Hematopoietic multipotent progenitor cell treated with erythropoietin and hydrocortisone succinate and interleukin-3 and kit ligand, for 8 days (in vitro differentiated cells): ENCODE results near the gene LRMDA.

Source experiments
- DNase-seq: peaks from one replicate; pipeline ENCODE4 v3.0.0-alpha.2; 2015

LRMDA gene

DNA sequence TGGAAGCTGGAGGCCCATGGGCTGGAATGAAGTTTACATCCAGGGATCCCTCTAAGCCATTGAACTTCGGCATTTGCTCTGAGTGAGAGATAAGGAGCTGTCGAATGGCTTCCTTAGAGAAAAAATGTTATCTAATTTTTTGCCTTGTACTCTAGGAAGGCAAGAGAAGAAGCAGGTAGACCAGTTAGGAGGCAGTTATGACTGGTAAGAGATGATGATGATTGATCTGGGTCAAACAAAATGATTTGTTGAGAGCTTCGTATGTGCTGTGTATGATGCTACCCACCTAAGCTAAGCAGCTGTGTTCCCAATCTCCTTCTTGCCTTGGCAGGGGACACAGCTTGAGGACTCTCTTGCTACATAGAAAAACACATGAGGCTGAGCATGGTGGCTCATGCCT lies 370.2 kb downstream of the LRMDA start:
- DNase-seq, result no peak

DNA sequence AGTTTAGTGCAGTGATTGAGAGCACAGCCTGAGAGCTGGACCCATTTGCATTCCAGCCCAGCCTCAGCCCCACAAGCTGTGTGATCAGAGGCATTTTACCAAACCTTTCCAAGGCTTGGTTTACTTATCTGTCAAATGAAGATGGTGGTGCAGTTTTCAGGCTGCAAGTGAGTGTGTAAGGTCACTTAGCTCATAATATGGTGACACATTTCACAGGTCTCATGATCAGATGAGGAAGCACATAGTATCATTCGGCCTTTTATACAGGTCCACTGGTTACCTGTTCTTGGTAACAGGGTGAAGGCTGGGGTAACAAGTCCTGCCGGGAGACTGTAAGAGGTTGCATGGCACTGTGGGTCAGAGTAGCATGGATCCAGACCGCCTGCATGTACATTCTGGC lies 371.7 kb downstream of the LRMDA start:
- DNase-seq, result no peak

DNA sequence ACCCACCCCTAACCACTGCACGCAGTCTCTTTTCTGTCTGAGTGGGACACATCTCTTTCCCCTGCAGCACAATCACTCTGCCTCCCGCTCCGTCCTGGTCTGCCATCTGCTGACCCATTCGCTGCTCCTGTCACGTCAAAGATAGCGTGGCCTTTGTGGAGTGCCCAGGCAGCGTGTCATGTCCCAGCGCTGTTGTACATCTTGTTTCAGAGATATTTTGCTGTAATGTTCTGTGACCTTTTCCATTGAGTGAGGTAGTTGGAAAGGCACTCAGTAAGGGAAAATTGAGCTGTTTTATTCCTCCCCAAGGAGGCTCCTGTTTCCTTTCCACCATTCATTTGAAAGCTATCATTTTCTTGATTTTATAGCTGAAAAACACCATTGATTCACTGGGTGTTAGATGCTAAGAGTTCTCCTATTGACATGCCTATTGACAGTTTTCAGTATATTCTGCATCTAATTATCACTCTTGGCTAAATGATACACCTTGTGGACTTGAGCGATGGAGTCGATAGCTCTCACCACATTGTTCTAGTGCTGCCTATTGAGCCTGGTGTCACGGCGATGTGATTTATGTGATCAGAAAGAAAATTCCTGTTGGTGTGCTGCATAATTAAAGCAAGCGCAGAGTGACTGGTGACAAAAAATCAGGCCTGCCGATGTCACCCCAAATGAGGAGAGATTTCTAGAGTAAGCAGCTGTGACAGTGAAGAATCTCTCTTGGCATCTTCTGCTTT lies 372.6 kb downstream of the LRMDA start:
- no peak for DNase-seq

DNA sequence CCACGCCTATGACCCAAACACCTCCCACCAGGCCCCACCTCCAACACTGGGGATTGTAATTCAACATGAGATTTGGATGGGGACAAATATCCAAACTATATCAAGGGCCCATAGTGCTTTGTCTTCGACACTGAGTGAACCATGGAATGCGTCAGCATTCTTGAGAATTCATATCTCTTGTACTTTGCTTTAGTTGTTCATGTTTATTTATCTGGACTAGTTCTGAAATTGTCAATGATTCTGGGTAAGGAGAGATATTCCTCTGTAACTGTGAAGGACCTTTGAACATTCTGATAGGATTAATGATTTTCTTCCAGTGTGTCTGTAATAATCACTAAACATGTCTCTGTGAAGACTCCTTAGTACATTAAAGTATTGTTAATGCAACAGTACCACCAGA lies 374.8 kb downstream of the LRMDA start:
- no peak for DNase-seq

DNA sequence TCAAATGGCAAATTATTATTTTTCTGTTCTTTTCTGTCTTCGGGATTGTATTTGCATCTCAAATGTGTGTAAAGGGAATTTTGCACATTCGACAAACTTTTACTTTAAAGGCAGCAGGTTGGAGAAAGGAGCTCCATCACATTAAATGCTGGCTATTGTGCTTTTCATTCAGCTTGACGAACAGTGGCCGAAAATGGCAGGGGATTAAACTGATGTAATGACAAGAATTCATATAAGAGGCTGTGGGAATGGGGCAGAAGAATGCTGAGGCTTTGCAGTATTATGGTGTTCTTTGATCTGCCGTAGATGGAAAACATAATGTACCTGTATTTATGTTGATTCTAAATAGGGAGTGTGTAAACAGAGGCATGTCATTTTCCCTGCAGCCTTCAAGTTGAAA lies 376.0 kb downstream of the LRMDA start:
- DNase-seq, result no peak

DNA sequence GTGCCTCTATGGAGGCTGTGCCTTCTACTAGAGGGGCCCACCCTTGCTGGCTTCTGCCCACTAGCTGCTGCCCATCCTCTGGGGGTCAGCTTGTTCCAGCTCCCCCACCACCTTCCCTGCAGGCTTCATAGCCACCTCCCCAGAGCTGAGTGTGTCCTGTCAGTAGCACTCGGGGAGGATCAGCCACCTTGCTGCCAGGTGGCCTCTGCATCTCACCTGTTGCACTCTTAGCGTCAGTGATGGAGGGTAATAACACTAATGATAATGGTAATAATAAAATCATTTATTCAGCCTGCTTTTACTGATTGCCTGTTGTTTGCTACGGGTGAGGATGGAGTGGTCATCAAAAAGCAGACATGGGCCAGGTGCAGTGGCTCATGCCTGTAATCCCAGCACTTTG lies 377.6 kb downstream of the LRMDA start:
- DNase-seq, result no peak

DNA sequence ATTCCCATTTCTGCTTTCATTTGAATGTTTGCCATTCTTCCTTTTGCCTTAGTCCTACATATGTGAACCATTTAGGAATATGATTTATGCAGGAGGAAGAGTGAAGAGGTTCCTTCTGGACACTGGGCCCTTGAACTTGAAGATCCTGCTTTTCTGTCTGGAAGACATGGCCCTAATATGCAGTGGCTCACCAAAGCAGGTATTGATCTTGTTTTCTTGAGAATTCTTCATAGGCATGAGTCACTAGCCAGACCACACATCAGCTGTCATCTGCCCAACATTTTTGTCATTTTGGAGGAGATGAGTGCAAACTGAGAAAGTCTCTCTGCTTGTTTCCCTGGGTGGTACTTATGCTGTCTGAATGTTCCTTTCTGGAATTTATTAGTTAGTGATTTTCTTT lies 382.6 kb downstream of the LRMDA start:
- no peak for DNase-seq

DNA sequence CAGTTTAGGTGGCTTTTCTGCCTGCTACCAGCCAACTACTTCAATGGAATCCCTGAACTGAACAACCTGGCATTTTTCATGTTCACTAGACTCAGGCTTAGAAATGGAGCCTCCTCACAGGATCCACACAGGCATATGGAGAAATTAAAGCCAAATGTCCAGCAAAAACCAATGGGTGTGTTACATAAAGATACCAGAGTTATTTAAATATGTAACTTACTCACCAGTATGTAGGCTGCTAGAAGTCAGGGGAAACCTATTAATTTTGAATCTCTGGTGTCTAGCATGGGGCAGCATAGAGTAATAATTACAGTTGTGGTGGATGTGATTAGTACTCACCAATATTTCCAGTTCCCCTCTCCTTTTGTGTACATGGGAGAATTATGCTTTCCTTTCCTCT lies 383.6 kb downstream of the LRMDA start:
- DNase-seq, result no peak

DNA sequence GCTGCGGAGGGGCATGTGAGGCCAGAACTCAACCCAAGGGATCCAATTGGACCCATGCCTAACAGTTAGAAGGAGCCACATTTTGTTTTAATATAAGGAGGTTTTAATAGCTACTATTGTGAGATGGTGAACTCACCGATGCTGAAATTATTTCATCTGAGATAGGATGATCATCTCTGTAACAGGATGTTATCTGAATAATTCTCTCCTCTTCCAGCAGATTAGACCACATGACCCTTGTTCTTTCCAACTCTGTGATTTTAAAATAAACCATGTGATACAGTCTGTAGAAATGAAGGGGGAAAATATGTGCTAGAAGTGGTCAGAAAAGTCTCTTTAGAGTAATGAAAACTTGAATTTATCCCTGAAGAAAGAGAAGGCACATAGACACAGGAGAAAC lies 385.8 kb downstream of the LRMDA start:
- no peak for DNase-seq

DNA sequence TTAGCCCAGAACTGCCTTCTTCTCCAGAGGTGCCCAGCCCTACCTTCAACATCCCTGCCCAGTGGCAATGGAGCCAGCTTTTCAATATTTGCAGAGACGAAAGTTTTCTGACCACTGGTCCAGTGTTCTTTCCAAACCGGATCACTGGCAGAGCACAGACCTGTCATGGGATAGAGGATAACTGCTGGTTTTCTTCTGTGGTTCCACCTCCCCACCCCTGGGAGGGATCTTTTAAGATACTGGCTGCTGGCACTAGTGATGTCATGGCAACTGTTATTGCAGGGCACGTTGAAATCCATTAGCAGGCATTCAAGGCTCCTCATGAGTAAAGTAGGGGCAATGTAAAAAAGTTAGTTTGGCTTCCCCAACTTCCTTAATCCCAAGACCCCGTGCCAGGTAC lies 387.1 kb downstream of the LRMDA start:
- DNase-seq, result no peak

DNA sequence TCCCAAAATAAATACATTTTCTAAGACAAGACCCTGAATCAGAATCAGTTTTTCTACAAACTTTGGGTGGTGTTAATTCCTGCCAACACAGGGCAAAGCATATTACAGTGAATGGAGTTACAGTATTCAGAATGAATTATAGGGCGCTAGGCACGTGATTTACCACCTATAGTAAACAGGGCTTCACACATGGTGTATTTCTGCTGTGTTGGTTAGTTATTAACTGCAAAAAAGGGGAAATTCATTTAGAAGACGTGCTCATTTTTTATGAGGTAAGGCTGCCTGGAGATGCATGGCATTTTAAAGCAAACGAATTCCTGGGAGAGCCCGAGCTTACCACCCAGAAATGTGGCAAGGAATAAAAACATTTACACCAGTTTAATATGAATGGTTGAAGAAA lies 393.8 kb downstream of the LRMDA start:
- no peak for DNase-seq

DNA sequence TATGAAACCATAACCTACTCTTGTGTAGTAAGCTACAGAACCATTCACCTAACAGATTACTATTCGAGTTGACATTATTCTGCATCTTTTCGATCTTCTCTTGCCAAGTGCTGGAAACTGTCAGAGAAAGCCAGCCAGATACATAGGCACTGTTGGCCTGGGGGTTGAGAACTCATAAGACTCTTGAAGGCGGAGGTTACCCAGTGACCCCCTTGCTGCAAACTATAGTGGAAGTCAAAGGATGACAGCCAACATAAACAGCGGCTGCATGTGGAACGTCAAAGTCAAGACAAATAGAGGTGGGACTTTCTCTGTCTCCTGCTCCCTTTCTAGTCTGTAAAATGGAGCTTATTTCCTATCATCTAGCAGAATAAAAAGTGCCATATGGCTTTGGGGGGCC lies 394.2 kb downstream of the LRMDA start:
- DNase-seq, result no peak

DNA sequence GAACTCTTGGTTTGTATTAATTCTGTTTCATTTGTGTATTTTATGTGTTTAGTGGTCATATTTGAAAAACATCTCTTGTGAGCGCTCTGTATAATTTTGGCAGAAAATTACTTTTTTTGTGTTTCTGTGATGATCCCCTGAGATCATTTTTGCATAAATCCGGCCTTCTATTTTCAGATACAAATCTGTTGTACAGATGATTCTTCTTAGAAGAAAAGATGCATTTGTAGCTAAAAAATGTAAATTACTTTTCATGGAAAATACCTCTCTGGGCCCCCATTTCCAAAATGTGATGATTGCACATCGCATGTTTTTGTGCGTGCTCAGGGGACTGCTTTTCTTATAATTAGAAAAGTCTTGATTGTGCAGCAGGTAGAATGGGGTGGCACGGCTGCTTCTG lies 395.4 kb downstream of the LRMDA start:
- DNase-seq, result no peak

DNA sequence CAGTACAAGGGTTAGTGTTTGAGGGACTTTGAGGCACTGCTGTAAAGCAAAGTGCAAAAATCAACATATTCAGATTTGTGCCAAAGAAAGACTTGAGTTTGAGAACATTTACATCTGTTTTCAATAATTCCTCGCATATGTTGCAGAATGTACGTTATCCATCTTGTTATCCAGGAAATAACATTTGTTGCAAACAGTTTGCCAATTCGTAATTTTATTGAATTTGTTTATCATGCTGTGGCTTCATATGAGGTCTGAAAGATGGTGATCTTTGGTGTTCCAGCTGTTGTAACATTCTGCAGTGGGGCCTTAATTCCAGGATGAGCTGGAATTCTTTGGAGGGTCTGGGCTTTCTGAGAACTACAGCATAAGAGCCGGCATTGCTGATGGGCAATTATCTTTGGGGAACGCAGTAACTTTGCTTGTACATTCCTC lies 396.2 kb downstream of the LRMDA start:
- DNase-seq, result no peak

DNA sequence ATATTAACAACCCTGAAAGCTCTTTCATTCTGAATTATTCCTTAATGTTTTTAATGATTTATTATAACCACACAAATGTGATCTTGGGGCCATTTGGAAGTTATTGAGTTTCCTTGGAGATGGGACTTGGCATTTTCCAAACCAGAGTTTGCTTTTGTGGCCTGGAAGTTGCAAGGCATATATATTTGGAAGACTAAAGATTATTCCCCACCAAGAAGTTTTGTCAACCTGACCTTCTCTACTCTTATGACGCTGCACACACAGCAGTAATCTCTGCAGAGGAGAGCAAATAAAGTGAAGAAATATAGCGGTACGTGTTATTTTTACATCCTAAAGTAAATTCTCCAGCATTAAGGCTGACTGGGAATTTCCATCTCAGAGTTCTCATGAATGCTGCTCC lies 397.0 kb downstream of the LRMDA start:
- no peak for DNase-seq

DNA sequence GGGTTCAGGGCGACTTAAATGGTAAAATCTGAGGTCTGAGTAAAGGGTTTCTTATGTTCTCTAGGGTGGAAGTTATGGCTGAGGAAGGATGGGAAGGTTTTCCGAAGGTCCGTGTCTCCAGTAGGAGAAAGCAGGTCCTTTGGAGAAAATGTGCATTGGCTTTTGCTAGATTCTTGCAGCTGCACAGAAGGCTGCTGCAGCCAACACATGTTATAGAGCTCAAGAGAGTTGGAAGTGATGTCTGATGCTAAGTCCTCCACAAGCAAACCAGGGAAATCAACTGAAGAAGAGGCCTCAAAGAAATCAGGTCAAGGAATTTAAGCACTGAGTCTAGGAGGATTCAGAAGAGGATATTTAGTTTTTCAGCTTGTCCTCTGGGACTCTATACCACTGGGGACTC lies 404.6 kb downstream of the LRMDA start:
- DNase-seq, result no peak

DNA sequence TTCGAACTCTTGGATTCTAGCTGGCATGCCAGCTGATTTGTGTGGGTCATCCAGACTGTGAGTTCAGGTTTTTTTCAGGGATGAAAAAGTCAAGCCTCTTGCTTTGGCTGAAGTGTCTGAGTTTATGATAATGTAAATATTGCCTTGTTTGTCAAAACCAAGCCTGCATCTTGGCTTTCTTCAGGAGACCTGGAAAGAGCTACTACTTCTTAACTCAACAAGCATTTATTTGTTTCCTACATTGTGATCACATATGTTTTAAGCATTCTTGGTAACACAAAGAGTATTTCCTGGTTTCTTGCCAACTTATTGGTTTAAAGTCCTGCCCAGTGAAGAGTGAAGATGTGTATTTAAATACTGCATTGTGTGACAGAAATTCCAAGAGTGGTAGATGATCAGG lies 407.1 kb downstream of the LRMDA start:
- DNase-seq, result no peak

DNA sequence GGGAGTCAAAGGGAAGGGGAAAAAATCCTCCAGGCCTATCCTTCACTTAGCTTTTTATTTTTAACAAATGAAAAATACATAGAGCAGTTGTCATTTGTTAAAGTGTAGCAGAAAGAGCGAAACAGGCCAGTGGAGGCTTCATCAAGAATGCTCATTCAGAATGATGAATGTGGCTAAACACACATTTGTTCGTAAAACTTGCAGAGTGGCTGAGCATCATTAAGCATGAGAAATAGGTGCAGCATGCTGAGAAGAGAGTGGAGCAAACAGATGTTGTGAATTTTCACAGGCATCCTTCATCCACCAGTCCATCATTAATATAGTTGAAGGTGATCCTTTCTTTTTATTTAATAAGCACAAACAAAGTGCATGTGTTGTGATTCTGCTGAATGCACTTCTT lies 407.6 kb downstream of the LRMDA start:
- no peak for DNase-seq

DNA sequence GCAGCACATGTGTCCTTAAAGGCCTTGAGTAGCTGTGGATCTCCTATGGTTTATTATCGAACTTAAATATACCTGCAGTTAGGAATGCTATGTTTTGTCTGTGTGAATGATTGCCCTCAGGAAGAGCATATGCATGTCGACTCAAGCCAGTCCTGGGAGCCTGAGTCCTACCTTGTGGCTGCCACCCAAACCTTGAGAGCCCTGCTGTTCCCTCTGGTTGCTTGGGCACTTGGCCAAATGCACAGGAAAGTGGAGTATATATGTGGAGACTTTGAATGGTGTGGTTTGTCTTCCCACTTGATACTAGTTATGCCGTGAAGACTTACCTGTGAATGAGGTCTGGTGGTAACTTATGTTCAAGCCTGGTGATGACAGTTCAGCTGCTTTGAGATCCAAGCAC lies 409.8 kb downstream of the LRMDA start:
- no peak for DNase-seq

DNA sequence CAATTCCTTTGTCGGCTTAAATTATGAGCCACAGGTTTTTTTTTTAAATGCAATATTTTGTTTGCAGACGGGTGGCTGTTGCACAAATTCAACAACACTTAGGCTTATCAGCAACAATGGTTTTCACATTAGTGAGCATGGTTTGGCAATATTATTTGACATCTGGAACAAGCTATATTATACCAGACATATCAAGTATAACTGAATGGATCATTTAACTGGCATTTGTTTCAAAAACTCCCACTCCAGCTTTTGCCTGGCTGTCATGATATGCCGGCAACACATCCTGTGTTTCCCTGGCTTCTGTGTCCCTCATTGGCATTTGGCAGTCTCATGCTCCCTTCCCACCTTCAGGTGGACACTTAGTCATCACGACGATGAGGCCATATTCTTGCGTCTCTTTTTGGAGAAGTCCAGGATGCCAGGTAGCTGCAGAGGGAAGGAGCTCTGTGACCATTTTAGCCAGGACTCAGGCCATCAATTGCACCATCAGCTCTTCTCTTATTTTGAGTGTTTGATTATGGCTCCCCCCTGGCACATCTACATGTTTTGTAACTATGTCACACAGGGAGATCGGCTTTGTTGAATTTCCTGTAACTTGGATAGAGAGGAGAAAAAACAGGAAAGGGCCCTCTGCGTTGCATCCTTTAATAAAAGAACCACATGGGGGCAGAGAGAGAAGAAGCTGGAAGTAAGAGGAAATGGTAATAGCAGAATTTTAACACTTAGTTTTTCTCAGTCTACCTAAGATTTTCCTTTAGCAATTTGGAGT lies 413.9 kb downstream of the LRMDA start:
- DNase-seq, result no peak

DNA sequence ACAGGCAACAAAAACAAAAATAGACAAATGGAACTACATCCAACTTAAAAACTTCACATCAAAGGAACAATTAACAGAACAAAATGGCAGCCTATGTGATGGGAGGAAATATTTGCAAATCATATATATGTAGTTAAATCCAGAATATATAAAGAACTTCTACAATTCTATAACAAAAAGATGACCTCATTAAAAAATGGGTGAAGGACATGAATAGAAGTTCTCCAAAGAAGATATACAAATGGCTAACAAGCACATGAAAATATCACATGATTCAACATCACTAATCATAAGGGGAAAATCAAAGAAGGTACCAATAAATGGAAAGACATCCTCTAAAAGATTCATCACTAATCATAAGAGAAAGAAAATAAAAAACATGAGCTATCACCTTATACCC lies 416.1 kb downstream of the LRMDA start:
- no peak for DNase-seq

DNA sequence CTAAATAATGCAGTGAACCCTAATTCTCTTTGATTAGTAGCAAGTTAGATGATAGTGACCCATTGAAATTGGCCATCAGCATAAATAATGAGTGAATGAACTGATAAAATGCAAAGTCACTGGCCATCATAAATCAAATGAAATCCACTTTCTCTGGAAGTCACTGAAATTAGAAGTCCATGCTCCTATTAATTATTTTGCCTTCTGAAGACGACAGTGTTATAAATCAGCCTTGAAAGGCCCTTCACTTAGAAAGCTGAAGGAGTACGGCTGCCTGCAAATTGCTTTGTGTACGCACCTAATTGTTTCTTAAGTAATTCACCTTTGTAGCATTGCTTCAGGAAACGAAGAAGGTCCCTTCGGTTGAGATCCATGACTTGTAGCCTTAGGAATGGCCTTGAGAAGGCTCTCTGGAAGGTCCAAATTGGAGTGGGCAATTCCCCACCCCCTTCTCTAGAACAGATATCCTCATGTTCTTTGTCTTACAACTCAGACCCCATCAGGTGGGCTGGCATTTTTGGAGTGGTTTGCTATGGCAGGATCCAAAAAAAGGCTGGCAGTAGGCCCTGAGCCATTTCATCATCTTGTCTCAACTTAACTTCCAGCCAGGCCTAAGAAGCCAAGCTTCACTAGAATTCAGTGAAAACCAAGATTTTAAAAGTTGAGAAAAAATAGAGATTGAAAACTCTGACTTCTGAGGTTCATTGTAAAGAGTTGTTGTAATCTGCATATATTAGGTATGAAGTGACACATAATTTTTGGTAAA lies 420.3 kb downstream of the LRMDA start:
- DNase-seq, result no peak

DNA sequence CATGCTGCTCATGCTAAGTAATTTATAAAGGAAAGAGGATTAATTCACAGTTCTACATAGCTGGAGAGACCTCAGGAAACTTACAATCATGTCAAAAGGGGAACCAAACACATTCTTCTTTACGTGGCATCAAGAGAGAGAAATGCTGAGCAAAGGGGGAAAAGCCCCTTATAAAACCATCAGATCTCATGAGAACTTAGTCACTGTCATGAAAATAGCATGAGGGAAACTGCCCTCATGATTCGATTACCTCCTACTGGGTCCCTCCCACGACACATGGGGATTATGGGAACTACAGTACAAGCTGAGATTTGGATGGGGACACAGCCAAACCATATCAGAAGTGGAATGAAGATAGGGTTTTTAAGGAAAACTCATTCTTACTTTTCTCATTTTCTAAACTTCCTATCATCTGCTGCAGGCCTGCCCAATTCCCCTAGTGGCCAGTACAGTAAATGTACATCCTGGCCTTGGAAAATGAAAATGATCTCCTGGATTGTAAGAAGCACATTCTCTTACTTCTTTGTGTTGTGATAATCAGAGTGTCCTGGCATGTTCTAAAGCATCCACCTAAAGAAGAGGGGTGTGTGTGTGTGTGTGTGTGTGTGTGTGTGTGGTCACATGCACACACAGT lies 421.5 kb downstream of the LRMDA start:
- DNase-seq, result no peak
